ENCODE data around the gene TMEM253.

The TMEM253 gene

DNA sequence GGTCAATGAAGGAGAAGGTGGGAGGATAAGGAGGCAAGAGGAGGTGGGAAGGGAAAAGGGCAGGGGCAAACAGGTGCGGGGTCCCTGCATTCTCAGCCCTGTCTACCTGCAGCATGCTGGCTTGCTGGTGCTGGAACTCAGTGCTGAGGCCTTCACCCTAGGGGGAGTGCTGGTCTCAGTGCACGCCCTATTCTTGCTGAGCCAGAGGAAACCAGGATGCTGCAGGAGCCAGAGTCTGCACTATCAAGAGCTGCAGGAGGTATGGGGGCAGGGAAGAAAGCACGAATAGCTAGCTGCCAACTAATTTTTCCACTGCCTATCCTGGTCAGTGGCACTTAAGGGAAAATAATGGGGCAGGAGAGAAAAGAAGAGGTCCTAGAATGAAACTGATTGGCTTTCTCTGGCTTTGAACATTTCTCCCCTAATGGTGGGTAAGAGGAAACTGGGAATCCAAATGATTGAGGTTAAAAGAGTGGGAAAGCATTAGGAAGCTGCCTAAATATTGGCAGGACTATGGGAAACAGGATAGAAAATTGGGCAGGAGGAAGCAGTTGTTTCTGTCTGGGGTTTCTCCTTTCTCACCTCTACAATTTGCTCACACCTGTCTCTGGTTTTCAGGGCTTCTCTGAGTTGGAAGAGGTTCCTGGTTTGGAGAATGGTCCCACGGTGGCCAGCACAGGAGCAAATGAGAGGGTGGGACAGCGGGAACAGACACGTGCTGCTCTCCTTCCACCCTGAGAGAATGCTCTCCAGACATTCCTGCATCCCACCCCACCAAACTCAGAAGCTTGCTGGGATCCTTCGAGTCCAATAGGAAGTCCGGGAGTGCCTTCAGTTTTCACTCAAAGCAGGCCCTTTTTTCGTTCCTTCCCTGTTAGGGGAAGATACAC, 1.9 kb downstream of the TMEM253 start:
- Histone ChIP-seq H3K27me3 (ENCODE audit: control insufficient read depth, insufficient read depth, low read length) (no peaks in the 10 kb centered on the region), H3K4me3 (ENCODE audit: low read depth, low read length) (peak overlapping the region; percentile 95), H3K9ac (ENCODE audit: low read depth, low read length) (no peak overlapping the region), H3K4me1 (ENCODE audit: control insufficient read depth, insufficient read depth, low read length) (peaks cover 31% of the 10 kb centered on the region), H3K9me3 (ENCODE audit: control insufficient read depth, insufficient read depth, low read length) (no peaks in the 10 kb centered on the region), H3K36me3 (ENCODE audit: control insufficient read depth, insufficient read depth, low read length) (no peaks in the 10 kb centered on the region)

DNA sequence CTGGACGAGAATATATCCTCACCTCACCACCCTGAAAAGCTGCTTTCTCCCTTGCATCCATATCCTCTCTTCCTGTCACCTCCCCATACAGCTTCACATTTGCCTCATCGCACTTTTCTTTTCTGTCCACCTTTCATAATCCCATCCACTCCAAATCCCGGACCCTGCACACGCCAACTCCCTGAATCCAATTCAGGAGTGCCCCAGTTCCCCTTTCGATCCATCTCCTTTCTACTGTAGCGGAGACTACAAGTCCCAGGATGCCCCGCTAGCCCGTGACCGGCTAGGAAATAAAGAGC, 2.5 kb downstream of the TMEM253 start:
- H3K9me3 ChIP-seq (ENCODE audit: control insufficient read depth, insufficient read depth, low read length) = no peaks in the 10 kb centered on the region
- peak overlapping the region; percentile 99 for H3K9ac ChIP-seq (ENCODE audit: low read depth, low read length)
- peaks cover 31% of the 10 kb centered on the region for H3K4me1 ChIP-seq (ENCODE audit: control insufficient read depth, insufficient read depth, low read length)
- peak overlapping the region; percentile 95 for H3K4me3 ChIP-seq (ENCODE audit: low read depth, low read length)
- no peaks in the 10 kb centered on the region for H3K36me3 ChIP-seq (ENCODE audit: control insufficient read depth, insufficient read depth, low read length)
- H3K27me3 ChIP-seq (ENCODE audit: control insufficient read depth, insufficient read depth, low read length) = no peaks in the 10 kb centered on the region

- no peaks in the 10 kb centered on the region for H3K27me3 ChIP-seq (ENCODE audit: control insufficient read depth, insufficient read depth, low read length)
- H3K4me3 ChIP-seq (ENCODE audit: low read depth, low read length) = peak overlapping the region; percentile 95
- no peaks in the 10 kb centered on the region for H3K9me3 ChIP-seq (ENCODE audit: control insufficient read depth, insufficient read depth, low read length)
- no peaks in the 10 kb centered on the region for H3K36me3 ChIP-seq (ENCODE audit: control insufficient read depth, insufficient read depth, low read length)
- peaks cover 31% of the 10 kb centered on the region for H3K4me1 ChIP-seq (ENCODE audit: control insufficient read depth, insufficient read depth, low read length)
- peak overlapping the region; percentile 99 for H3K9ac ChIP-seq (ENCODE audit: low read depth, low read length)
These were observed 3.0 kb downstream of the TMEM253 start for GRCh38 chr14:21103710-21104447.

DNA sequence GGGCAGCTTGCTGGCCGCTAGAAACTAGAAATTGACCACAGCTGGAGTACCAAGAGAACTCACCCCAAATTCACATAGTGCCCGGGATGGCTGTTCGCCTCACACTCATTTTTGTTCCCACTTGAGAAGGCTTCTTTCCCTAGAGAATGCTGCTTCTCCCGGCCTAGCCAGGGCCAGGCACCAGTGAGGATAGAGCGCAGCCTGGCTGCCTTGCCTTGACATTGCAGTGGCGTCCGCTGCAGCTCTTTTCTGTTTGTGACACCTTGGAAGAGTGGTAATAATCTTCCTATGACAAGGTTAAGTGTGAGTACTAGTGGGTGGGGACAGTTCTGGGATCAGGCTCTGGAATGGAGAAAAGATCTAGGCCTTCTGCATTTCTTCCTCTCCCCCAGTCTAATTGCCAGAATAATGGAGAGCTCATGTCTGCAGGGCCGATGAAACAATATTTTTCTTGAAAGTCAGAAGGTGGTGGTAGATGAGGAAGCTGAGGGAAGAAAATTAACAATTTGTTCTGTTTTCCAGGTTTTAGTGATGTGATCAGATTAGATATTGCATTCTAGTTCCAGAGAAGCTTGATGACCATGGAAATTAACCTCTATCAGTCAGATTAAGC, 3.7 kb downstream of the TMEM253 start:
- H3K27me3 ChIP-seq (ENCODE audit: control insufficient read depth, insufficient read depth, low read length) = no peaks in the 10 kb centered on the region
- H3K4me3 ChIP-seq (ENCODE audit: low read depth, low read length) = peak overlapping the region; percentile 95
- H3K4me1 ChIP-seq (ENCODE audit: control insufficient read depth, insufficient read depth, low read length) = peaks cover 29% of the 10 kb centered on the region

DNA sequence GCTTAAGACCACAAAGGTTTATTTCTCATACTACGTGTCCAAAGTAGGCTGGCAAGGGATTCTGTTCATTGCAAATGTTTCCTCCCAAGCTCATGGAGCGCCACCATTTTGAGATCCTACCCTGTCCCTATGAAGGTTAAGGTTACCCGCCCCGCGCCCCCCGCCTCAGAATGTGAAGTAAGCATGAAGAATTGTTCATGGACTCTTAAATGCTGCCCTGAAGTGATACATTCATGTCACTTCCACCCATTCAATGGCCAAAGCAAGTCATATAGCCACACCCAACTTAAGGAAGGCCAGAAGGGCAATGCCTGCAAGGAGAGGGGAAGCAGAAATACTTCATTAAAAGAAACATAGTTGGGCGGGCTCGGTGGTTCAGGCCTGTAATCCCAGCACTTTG, 4.2 kb downstream of the TMEM253 start:
- Histone ChIP-seq H3K4me1 (ENCODE audit: control insufficient read depth, insufficient read depth, low read length) (peaks cover 25% of the 10 kb centered on the region), H3K9ac (ENCODE audit: low read depth, low read length) (peak overlapping the region; percentile 12), H3K27me3 (ENCODE audit: control insufficient read depth, insufficient read depth, low read length) (no peaks in the 10 kb centered on the region), H3K36me3 (ENCODE audit: control insufficient read depth, insufficient read depth, low read length) (no peaks in the 10 kb centered on the region), H3K4me3 (ENCODE audit: low read depth, low read length) (no peak overlapping the region), H3K9me3 (ENCODE audit: control insufficient read depth, insufficient read depth, low read length) (no peaks in the 10 kb centered on the region)

More for the DNA sequence above, 3.7 kb downstream of the TMEM253 start:
- peak overlapping the region; percentile 99 for H3K9ac ChIP-seq (ENCODE audit: low read depth, low read length)
- no peaks in the 10 kb centered on the region for H3K9me3 ChIP-seq (ENCODE audit: control insufficient read depth, insufficient read depth, low read length)
- no peaks in the 10 kb centered on the region for H3K36me3 ChIP-seq (ENCODE audit: control insufficient read depth, insufficient read depth, low read length)

GRCh38 chr14:21106176-21106497, 5.3 kb downstream of the TMEM253 start:
- H3K9me3 ChIP-seq (ENCODE audit: control insufficient read depth, insufficient read depth, low read length) = no peaks in the 10 kb centered on the region
- no peak overlapping the region for H3K4me3 ChIP-seq (ENCODE audit: low read depth, low read length)
- no peaks in the 10 kb centered on the region for H3K36me3 ChIP-seq (ENCODE audit: control insufficient read depth, insufficient read depth, low read length)
- no peak overlapping the region for H3K9ac ChIP-seq (ENCODE audit: low read depth, low read length)
- H3K4me1 ChIP-seq (ENCODE audit: control insufficient read depth, insufficient read depth, low read length) = peaks cover 25% of the 10 kb centered on the region
- no peaks in the 10 kb centered on the region for H3K27me3 ChIP-seq (ENCODE audit: control insufficient read depth, insufficient read depth, low read length)

DNA sequence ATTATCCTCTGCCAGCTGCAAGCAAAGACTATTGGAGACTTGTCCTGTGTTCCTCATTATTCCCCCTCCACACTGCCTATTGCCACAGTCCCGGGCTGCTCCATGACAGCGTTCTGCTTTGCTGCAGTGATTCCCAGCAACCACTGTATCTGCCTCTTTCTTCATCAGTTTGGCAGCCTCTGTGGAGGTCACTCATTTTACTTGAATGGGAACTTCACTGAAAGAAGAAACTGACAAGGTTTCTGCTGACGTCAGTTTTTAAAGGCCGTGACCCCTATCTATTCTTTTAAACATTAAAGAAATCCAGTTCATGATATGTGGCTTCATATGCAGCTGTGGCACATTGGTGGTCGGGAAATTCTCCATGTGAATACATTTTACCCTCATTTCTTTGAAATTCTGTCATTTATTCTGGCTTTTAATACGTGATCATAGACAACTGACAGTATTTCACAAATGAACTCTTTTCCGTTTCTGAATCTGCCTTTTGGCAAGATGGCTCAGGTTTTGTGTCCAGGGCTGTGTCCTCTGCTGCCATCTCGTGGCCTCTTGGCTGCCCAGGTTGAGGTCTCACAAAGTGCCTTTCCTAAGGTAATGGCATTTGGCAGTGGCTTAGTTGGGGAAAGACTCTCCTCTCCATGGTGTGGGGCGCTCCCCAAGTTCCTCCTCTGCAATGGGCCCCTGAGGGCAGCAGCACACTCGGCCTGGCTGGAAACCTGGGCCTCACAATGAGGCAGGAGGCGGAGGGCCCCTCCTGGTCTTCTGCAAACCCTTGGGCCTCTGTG, 5.8 kb downstream of the TMEM253 start:
- Histone ChIP-seq H3K4me1 (ENCODE audit: control insufficient read depth, insufficient read depth, low read length) (peaks cover 23% of the 10 kb centered on the region), H3K36me3 (ENCODE audit: control insufficient read depth, insufficient read depth, low read length) (no peaks in the 10 kb centered on the region), H3K4me3 (ENCODE audit: low read depth, low read length) (no peak overlapping the region), H3K9me3 (ENCODE audit: control insufficient read depth, insufficient read depth, low read length) (no peaks in the 10 kb centered on the region), H3K9ac (ENCODE audit: low read depth, low read length) (no peak overlapping the region), H3K27me3 (ENCODE audit: control insufficient read depth, insufficient read depth, low read length) (no peaks in the 10 kb centered on the region)

- Histone ChIP-seq H3K9ac (ENCODE audit: low read depth, low read length) (no peak overlapping the region), H3K4me1 (ENCODE audit: control insufficient read depth, insufficient read depth, low read length) (peaks cover 17% of the 10 kb centered on the region), H3K9me3 (ENCODE audit: control insufficient read depth, insufficient read depth, low read length) (no peaks in the 10 kb centered on the region), H3K36me3 (ENCODE audit: control insufficient read depth, insufficient read depth, low read length) (no peaks in the 10 kb centered on the region), H3K4me3 (ENCODE audit: low read depth, low read length) (no peak overlapping the region), H3K27me3 (ENCODE audit: control insufficient read depth, insufficient read depth, low read length) (no peaks in the 10 kb centered on the region)
These were observed 6.5 kb downstream of the TMEM253 start for GRCh38 chr14:21107283-21107800.

GRCh38 chr14:21108791-21109190, 7.9 kb downstream of the TMEM253 start:
- peaks cover 12% of the 10 kb centered on the region for H3K4me1 ChIP-seq (ENCODE audit: control insufficient read depth, insufficient read depth, low read length)
- H3K9ac ChIP-seq (ENCODE audit: low read depth, low read length) = no peak overlapping the region

GRCh38 chr14:21109377-21110138, 8.7 kb downstream of the TMEM253 start:
- H3K9ac ChIP-seq (ENCODE audit: low read depth, low read length) = no peak overlapping the region
- peaks cover 12% of the 10 kb centered on the region for H3K4me1 ChIP-seq (ENCODE audit: control insufficient read depth, insufficient read depth, low read length)
- H3K4me3 ChIP-seq (ENCODE audit: low read depth, low read length) = no peak overlapping the region
- no peaks in the 10 kb centered on the region for H3K9me3 ChIP-seq (ENCODE audit: control insufficient read depth, insufficient read depth, low read length)
- no peaks in the 10 kb centered on the region for H3K27me3 ChIP-seq (ENCODE audit: control insufficient read depth, insufficient read depth, low read length)
- H3K36me3 ChIP-seq (ENCODE audit: control insufficient read depth, insufficient read depth, low read length) = no peaks in the 10 kb centered on the region

More at GRCh38 chr14:21108791-21109190, 7.9 kb downstream of the TMEM253 start:
- H3K9me3 ChIP-seq (ENCODE audit: control insufficient read depth, insufficient read depth, low read length) = no peaks in the 10 kb centered on the region
- H3K27me3 ChIP-seq (ENCODE audit: control insufficient read depth, insufficient read depth, low read length) = no peaks in the 10 kb centered on the region
- no peaks in the 10 kb centered on the region for H3K36me3 ChIP-seq (ENCODE audit: control insufficient read depth, insufficient read depth, low read length)
- H3K4me3 ChIP-seq (ENCODE audit: low read depth, low read length) = no peak overlapping the region

DNA sequence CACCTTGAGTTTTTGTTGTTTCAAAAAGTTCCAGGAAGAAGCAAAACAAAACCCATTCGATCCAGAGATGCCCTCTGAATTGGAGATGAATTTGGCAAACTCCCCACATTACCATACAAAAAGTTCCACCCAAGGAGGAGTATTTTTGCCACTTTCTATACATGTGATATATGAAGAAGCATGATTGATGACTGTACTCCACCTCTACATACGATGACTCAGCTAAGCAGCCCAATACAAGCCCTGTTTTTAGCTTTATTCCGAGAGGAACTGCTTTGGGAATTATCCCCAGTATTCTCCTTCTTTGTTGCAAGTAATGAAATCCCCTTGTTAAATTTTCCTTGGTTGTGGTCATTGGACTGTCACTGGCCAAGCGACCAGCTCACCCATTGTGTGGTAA, 11.4 kb downstream of the TMEM253 start:
- Histone ChIP-seq H3K4me1 (ENCODE audit: control insufficient read depth, insufficient read depth, low read length) (peaks cover 1% of the 10 kb centered on the region), H3K9me3 (ENCODE audit: control insufficient read depth, insufficient read depth, low read length) (no peaks in the 10 kb centered on the region), H3K36me3 (ENCODE audit: control insufficient read depth, insufficient read depth, low read length) (no peaks in the 10 kb centered on the region), H3K27me3 (ENCODE audit: control insufficient read depth, insufficient read depth, low read length) (no peaks in the 10 kb centered on the region), H3K4me3 (ENCODE audit: low read depth, low read length) (no peak overlapping the region), H3K9ac (ENCODE audit: low read depth, low read length) (no peak overlapping the region)

All from iPS-15b (cell line).